HG03060 (cell line): ENCODE measurements around the gene CKAP2.
"Not testable (repeated sequence)": the region's sequence is repeated elsewhere in the genome, so short reads cannot be mapped to it uniquely, and the experiment has no call there.

Experiments used
- ATAC-seq: cut with Tn5 transposase; IDR thresholded peaks from one replicate; pipeline ENCODE4 v1.9.1; 2021; ENCODE audit warnings: low read depth, moderate number of reproducible peaks; ENCODE audit not compliant: unreplicated experiment

The CKAP2 gene, protein sequence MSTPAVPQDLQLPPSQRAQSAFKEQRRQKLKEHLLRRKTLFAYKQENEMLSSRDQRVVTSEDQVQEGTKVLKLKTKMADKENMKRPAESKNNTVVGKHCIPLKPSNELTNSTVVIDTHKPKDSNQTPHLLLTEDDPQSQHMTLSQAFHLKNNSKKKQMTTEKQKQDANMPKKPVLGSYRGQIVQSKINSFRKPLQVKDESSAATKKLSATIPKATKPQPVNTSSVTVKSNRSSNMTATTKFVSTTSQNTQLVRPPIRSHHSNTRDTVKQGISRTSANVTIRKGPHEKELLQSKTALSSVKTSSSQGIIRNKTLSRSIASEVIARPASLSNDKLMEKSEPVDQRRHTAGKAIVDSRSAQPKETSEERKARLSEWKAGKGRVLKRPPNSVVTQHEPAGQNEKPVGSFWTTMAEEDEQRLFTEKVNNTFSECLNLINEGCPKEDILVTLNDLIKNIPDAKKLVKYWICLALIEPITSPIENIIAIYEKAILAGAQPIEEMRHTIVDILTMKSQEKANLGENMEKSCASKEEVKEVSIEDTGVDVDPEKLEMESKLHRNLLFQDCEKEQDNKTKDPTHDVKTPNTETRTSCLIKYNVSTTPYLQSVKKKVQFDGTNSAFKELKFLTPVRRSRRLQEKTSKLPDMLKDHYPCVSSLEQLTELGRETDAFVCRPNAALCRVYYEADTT

DNA sequence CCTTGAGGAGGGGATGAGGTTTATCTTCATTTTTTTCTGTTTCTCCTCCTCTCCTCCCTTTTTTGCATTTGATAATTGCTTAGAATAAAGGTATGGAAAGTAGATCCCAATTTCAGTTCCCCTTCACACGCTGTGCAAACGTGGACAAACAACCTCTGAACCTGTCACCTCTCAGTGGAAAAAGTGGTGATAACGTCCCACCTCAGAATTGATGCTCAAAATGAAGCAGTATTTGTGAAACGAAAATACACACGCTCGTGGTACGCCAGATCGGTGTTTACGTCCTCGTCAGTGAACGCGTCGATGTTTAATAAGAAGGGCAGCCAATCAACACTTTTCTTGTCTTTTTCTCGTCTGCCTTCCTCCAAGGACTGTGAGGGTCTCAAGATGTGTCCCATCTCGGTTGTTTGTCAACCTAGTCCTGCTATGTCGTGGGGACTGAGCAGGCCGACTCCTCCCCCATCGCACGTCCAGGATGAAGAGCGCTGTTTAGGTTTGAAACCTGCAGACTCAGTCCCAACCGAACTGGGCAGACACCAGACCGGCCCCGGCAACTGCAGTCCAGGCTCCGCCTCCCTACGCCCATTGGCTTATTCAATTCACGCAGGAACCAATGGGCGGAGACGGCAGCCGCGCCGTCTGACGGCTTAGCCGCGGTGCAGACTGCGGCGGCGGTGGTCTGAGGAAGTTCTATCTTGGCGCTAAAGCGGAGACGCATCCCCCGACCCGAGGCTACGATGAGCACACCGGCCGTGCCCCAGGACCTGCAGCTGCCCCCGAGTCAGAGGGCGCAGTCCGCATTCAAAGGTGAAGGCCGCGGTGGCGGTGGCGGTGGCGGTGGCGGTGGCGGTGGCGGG is at the start of gene CKAP2:
Gene CKAP2, plus strand, starts transcription at position 659 of the 857 bp plus-strand sequence. Its CDS starts 79 bp downstream, at position 738.
- peak; percentile 50 for ATAC-seq

DNA sequence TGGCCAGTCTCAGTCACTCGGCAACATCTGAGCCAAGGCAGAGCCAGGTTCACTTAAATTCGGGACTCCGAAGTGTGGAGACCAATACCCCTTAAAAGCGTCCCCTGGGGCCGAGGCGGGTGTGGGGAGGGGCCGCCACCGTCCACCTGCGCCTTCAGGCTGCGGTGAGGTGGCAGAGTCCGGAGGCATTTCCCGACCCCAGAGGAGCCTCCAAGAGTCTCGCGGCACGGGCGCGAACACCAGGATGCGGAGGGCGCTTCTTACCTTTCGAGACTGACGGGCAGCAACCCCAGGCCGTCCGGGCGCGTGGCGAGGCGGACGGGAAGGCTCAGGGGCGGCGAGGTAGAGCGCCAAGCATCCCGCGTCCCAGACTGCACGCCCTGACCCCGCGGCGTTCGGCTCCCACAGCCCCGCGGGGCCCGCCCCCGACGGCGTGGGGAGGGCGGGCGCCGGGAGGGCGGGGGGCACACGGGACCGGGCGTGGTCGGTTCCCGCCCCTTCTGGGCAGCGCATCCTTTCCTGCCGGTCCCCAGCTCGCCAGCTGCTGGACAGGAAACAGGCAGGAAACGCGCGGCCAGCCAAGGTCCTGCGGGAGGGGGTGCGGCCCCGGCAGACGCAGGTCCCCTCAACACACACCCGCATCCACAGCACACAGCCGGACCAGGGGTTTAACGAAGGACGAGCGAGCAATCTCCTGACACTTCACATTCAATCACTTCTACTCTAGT is 49.3 kb upstream of the CKAP2 start, which contains the start of gene THSD1:
Gene THSD1, minus strand, starts transcription at position 406 of the 728 bp plus-strand sequence. CDS start 3,572 bp downstream, outside the sequence.
- ATAC-seq = no peak

DNA sequence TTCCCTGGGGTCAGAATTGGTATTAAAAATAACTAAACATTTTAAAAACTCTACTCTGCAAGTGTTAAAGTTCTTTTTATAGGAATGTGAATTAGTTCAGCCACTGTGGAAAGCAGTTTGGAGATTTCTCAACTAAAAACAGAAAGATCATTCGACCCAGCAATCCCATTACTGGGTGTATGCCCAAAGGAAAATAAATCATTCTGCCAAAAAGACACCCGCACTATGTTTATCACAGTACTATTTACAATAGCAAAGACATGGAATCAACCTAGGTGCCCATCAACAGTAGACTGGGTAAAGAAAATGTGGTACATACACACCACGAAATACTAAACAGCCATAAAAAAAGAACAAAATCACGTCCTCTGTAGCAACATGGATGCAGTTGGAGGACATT is 48.6 kb upstream of the CKAP2 start:
- no peak for ATAC-seq

DNA sequence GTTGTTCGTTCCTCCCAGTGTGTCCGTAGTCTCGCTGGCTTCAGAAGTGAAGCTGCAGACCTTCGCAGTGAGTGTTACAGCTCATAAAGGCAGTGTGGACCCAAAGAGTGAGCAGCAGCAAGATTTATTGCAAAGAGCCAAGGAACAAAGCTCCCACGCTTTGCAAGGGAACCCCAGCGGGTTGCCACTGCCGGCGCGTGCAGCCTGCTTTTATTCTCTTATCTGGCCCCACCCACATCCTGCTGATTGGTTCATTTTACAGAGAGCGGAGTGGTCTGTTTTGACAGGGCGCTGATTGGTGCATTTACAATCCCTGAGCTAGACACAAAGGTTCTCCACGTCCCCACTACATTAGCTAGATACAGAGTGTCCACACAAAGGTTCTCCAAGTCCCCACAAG is 47.8 kb upstream of the CKAP2 start:
- not testable (repeated sequence) for ATAC-seq

DNA sequence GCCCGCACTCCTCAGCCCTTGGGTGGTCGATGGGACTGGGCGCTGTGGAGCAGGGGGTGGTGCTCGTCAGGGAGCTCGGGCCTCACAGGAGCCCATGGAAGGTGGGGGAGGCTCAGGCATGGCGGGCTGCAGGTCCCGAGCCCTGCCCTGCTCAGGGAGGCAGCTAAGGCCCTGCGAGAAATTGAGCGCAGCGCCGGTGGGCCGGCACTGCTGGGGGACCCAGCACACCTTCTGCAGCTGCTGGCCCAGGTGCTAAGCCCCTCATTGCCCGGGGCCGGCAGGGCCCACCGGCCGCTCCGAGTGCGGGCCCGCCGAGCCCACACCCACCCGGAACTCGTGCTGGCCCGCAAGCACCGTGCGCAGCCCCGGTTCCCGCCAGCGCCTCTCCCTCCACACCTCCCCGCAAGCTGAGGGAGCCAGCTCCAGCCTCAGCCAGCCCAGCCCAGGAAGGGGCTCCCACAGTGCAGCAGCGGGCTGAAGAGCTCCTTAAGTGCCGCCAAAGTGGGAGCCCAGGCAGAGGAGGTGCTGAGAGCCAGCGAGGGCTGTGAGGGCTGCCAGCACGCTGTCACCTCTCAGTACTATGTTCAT is 47.1 kb upstream of the CKAP2 start:
- not testable (repeated sequence) for ATAC-seq

DNA sequence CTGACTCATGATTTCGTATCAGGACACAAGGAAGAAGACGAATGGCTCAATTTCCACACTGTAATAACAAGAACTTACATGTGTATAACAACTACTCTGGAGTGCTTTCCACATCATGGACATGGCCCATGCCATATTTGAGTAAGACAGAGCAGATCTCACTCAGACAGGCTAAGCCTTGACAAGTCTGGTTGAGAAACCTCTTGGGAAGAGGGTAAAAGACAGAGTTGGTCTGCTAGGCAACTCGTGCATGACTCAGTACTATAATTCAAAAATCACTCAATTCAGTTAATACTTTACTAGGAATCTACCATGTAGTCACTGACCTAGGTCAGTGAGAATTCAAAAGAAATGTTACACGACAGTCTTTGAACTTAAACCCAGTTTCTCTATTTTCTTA is 43.6 kb upstream of the CKAP2 start:
- ATAC-seq = peak; percentile 84

DNA sequence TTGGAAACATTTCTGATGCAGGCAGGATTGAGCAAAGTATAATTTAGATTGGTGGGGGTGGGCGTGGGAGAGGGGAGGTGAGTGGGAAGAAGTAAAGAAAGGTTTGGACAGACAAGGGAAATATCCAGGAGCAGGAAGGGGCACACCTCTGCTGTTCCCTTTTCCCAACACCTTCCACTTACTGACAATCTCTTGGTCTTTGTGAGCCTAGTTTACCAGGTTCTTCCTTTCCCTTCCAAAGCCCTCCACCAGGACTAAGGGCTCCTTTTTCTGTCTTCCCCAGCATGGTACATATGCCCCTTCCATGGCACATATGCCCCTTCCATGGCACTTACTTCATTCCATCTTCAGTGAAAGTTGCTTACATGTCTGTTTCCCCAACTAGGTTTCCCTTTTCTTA is 43.1 kb upstream of the CKAP2 start:
- ATAC-seq = no peak

DNA sequence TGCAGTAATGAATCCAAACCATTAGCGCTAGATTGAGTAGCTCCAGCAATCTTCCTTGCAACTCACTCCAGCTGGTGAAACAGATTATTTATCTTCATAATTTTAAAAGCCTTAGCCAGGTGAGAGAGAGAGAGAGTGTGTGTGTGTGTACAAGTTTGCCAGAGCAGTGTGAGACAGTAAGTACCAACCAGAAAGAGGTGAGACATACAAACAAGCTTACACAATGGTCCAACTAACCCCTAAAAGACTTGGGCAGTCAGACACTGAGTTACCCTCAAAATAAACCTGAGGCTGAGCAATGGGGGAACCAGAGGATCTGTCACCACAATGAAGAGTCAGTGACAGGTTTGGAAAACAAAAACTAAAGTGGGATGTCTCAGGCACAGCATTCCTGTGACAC is 41.2 kb upstream of the CKAP2 start:
- ATAC-seq = no peak

DNA sequence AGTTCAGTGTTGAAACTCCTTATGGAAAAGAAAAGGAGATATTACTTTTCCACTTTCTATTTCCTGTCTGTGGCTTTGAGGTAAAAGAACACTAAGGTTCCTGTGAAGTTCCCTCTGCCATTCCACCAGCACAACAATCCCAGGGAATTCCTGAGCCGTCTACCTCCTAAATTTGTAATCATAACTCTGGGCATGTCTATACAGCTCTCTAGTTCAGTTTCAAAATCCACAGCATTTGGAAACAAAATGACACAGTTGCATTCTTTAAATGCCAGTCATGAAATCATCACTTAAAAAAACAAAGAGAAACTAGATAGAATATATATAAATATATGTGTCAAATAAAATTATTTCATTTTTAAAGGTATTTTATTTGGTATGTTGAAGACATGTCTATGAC is 40.3 kb upstream of the CKAP2 start:
- no peak for ATAC-seq

DNA sequence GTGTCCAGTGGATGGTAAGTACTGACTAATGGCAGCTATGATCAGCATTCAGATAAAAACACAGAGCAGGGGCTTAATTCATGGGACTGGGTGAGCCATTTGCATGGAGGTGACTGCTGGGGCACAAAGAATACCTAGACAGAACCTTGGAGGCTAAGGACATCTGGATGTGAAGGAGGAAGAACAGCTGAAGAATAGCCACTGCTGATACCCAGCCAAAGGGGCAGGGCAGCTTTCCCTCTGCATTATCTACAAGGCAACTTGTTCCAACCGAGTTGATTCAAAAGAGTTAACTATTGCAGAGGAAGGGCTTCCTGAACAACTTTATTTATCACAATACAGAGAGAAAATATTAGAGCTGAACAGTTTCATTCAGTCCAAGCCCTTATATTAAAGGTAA is 36.2 kb upstream of the CKAP2 start:
- no peak for ATAC-seq

DNA sequence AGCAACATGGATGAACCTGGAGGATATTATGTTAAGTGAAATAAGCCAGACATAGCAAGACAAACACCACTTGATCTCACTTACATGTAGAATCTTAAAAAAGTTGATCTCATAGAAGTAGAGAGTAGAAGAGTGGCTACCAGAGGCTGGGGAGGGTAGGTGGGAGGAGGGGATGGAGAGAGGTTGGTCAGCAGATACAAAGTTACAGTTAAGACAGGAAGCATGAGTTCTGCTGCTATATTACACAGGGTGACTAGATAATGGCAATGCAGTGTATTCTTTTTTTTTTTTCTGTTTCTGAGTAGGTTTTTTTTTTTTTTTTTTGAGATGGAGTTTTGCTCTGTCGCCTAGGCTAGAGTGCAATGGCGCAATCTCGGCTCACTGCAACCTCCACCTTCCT is 34.1 kb upstream of the CKAP2 start:
- no peak for ATAC-seq

DNA sequence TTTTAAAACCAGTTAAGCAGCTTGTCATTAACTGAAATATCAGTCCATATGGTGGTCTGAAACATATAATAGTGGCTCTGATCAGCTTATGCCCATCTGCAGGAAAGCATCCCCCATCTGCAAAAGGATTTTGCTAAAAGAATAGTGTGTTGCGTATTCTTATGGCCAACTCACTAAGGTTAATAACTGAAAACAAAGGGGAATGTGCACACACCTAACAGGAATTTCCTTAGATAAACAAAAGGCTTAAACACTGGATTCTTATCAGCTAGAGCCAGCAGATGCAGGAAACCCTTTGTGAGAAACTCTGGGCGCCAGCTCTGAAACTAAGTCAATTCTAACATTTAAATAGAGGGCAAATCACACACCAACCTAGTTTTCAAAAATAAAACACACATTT is 27.0 kb upstream of the CKAP2 start:
- no peak for ATAC-seq

DNA sequence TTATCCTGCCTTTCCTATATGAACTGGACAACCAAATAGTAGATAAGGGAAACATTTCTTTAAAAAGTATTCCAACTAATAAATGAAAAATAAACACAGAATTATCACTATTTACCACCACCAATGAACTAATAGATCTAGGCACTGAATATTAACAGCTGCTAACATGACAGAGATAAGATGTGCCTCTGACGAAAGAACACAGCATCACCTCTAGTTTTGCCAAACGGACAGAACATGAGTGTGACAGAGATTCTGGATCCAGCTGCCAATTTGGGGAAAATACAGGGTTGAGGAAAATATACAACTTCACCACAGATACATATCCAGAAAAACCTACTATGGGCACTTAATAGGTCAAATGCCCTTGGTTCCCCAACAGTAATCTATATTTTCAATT is 22.8 kb upstream of the CKAP2 start:
- ATAC-seq = no peak

DNA sequence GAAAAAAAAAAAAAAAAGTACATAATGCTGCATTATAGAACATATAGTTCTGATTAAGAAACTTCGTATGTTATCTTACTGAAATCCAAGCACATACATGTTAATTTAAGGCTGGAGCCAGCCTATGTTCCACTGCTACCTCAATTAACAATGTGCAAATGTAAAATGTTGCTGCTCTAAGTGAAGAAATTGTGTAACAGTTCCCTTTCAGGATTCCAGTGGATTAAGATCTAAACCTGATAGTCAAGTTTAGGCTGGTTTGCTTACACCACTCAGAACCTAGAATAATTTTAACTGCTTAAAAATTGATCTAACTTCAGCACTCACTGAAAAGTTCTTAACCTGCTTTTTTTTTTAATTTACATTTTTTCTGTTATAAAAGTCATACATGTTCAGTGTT is 9.0 kb upstream of the CKAP2 start:
- ATAC-seq = no peak

DNA sequence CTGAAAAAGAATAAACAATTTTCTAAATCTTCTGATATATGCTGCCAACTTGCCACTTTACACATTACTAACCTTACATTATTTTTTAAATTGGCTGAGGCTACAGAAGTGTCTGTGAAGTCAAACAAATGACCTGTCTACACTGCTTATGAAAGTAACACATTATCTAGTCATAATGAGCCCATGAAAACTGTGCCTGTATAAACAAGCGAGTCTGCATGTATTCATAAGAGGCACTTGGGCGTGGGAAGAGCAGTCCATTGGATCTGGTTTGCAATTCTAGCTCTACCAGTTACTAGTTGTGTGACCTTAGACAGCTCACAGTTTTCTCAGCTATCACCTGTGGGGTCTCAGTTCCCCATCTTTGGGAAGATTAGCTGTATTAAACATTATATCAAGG is 7.9 kb upstream of the CKAP2 start:
- ATAC-seq = no peak

DNA sequence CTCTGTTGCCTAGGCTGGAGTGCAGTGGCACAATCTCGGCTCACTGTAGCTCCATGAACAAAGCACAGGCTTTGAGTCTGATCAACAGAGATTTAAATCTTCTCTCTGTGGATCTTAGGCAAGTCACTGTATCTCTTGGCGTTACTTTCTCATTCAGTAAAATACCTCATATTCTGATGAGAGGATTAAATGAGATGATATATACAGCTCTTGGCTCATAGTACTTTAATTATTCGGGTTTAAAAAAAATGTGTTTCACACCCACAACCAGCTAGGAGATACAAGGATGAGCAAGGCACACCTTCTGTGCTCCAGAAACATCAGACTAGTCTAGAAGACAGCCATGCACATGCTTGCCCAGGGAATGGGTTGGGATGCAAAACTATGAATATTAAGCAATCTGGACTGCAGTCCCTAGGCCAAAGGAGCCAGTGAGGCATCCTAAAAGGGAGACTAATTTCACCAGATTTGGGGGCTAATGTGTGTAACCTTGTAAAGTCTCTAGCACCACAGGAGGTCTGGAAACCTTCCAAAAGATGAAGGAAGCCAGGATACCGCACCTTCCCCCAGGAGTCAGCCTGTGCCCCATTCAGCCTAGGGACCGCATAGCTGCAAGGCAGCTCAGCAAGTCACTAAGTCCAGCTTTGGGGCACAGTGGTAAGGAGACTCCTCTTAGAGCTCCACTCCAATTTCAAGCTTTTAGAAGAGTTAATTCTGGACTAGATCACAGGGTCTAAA is 7.3 kb upstream of the CKAP2 start:
- ATAC-seq = no peak

DNA sequence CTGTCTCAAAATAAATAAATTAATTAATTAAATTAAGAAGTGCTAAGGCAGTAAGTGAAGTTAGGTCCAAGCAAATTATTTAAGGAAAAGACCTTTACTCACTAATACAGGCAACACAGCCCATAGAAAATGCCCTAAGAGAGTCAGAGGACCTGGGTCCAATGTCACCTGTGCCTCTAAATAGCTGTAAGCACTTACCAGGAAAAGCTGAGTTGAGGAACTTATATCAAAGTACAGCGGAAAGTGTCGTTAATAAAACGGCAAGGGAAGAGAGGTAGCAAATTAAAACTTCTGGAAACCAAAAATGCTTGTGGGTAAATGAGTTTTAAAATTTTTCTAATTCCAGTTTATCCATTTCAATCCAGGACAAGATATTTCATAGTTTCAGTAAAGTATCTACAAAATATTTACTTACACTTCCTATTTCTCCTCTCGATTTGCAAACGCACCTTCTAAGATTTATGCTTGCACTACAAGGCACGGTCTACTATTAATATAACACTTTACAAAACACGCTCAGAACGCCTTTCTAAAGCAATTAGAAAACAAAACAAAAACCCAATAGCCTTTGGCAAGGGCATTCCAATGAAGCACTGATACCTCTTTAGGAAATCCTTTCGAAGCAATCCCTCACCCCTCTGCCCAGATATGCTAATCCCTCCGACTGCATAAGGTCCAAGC is 5.8 kb upstream of the CKAP2 start:
- no peak for ATAC-seq

DNA sequence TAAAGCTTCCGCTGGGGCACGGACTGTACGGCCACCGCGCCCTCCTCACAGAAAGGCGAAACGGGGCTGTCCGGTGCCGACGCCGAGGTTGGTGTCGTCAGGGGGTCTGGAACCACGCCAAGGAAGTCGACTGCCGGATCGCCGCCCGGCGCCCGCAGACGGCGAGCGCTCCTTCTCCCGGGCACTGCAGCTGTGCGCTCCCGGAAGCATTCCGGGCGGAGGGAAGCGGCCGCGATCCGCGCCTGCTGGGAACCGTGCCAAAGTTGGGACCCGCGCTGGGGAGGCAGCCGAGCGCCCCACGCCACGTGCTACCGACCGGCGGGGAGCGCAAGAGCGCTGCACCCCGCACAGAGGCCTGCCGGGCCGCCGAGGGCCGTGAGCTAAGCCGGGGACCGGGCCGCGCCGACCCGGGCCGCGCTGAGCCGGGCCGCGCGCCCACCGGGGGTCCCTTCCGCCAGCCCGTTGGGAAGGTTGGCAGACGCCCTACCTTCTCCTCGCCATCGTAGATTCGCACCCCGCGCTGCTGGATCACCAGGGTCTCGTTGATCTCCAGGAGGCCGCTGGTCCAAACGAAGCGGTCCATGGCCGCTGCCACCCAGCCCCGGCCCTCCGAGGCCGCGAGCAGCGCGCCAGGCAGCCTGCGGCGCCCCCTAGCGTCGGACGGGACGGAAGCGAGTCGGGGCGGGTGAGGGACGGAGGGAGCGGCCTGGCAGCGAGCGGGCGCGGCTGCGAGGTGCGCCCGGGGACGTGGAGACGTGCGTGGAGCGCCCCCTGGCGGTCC is 5.1 kb upstream of the CKAP2 start, which contains the start of gene VPS36:
Gene VPS36, minus strand, starts transcription at position 623 of the 781 bp plus-strand sequence. Its CDS starts 40 bp downstream, at position 583.
- peak; percentile 37 for ATAC-seq
